Loucy (cell line): ENCODE results near the gene CPSF4.
A peak's percentile ranks its signal among the peaks of the same experiment; 100 is the strongest.

Experiments used
- H2AFZ ChIP-seq: fragments of 200-600 bp; sonication (generic); 2 replicates; pipeline ENCODE4 v1.6.0; 2016; ENCODE audit warnings: antibody characterized with exemption, mild to moderate bottlenecking, low read length, moderate library complexity
- H3F3A ChIP-seq: fragments of 200-600 bp; 2 replicates; pipeline ENCODE4 v1.6.0; 2016; ENCODE audit warnings: antibody characterized with exemption, low read depth, mild to moderate bottlenecking
- H3K27me3 ChIP-seq: fragments of 200-600 bp; sonication (generic); 2 replicates; pipeline ENCODE4 v1.6.1; 2014; ENCODE audit warnings: low read length, mild to moderate bottlenecking; ENCODE audit not compliant: insufficient read depth, poor library complexity, severe bottlenecking
- H3K36me3 ChIP-seq: fragments of 200-600 bp; sonication (generic); 2 replicates; pipeline ENCODE4 v1.6.1; 2016; ENCODE audit warnings: low read length; ENCODE audit not compliant: insufficient read depth
- H3K4me1 ChIP-seq: fragments of 200-600 bp; sonication (generic); 2 replicates; pipeline ENCODE4 v1.5.1; 2014; ENCODE audit warnings: low read length, mild to moderate bottlenecking; ENCODE audit not compliant: insufficient read depth, poor library complexity, severe bottlenecking
- H3K4me2 ChIP-seq: fragments of 200-600 bp; sonication (generic); 2 replicates; pipeline ENCODE4 v1.6.0; 2014; ENCODE audit warnings: antibody characterized with exemption, low read length, low read depth, mild to moderate bottlenecking; ENCODE audit not compliant: poor library complexity, severe bottlenecking
- H3K4me3 ChIP-seq: fragments of 200-600 bp; sonication (generic); 2 replicates; pipeline ENCODE4 v1.5.1; 2014; ENCODE audit warnings: low read length, mild to moderate bottlenecking, mixed read lengths; ENCODE audit not compliant: poor library complexity, severe bottlenecking
- H3K79me2 ChIP-seq: fragments of 200-600 bp; sonication (generic); 2 replicates; pipeline ENCODE4 v1.6.1; 2014; ENCODE audit warnings: low read length; ENCODE audit not compliant: insufficient read depth
- H3K9ac ChIP-seq: fragments of 200-600 bp; sonication (generic); 2 replicates; pipeline ENCODE4 v1.6.0; 2014; ENCODE audit warnings: mild to moderate bottlenecking, low read depth, low read length, moderate library complexity; ENCODE audit not compliant: poor library complexity, severe bottlenecking
- H3K9me2 ChIP-seq: fragments of 200-600 bp; sonication (generic); replicated peaks from 2 replicates; pipeline ENCODE4 v1.6.1; 2016; ENCODE audit warnings: low read depth, low read length, mixed read lengths
- H3K9me3 ChIP-seq: fragments of 200-600 bp; sonication (generic); 2 replicates; pipeline ENCODE4 v1.6.1; 2014; ENCODE audit warnings: mild to moderate bottlenecking, antibody characterized with exemption, low read length, low read depth; ENCODE audit not compliant: insufficient read depth
- H4K20me1 ChIP-seq: fragments of 200-600 bp; sonication (generic); 2 replicates; pipeline ENCODE4 v1.6.0; 2014; ENCODE audit warnings: antibody characterized with exemption, low read length, mild to moderate bottlenecking; ENCODE audit not compliant: insufficient read depth, poor library complexity, severe bottlenecking
- EZH2phosphoT487 ChIP-seq: fragments of 200-600 bp; IDR thresholded peaks from 2 replicates; pipeline ENCODE4 v1.6.1; 2018; ENCODE audit warnings: antibody characterized with exemption, mild to moderate bottlenecking, moderate library complexity, borderline replicate concordance
- TF ChIP-seq, protein P1 (sequence below): fragments of 200-600 bp; sonication (generic); conservative IDR thresholded peaks from 2 replicates; pipeline ENCODE4 v1.5.1; 2014; ENCODE audit warnings: mild to moderate bottlenecking, antibody characterized with exemption, low read length

CPSF4 gene

GRCh38 chr7:99504281-99504602 lies 65.5 kb downstream of the CPSF4 start:
- Histone ChIP-seq H3K4me3 (peak overlapping the region; percentile 84), H3F3A (no peaks in the 10 kb centered on the region), H3K4me2 (peak overlapping the region; percentile 94), H3K36me3 (no peaks in the 10 kb centered on the region), H3K4me1 (peaks cover 14% of the 10 kb centered on the region), H3K9ac (peak overlapping the region; percentile 87), H3K9me2 (no peaks in the 10 kb centered on the region), H3K27me3 (no peaks in the 10 kb centered on the region), H2AFZ (peak overlapping the region; percentile 85), H3K79me2 (peaks cover 52% of the 10 kb centered on the region), H4K20me1 (peaks cover 18% of the 10 kb centered on the region), H3K9me3 (no peaks in the 10 kb centered on the region)
- TF ChIP-seq, protein P1, sequence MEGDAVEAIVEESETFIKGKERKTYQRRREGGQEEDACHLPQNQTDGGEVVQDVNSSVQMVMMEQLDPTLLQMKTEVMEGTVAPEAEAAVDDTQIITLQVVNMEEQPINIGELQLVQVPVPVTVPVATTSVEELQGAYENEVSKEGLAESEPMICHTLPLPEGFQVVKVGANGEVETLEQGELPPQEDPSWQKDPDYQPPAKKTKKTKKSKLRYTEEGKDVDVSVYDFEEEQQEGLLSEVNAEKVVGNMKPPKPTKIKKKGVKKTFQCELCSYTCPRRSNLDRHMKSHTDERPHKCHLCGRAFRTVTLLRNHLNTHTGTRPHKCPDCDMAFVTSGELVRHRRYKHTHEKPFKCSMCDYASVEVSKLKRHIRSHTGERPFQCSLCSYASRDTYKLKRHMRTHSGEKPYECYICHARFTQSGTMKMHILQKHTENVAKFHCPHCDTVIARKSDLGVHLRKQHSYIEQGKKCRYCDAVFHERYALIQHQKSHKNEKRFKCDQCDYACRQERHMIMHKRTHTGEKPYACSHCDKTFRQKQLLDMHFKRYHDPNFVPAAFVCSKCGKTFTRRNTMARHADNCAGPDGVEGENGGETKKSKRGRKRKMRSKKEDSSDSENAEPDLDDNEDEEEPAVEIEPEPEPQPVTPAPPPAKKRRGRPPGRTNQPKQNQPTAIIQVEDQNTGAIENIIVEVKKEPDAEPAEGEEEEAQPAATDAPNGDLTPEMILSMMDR, result no peak
- no peak for TF ChIP-seq EZH2phosphoT487

- Histone ChIP-seq H3K79me2 (peaks cover 52% of the 10 kb centered on the region), H2AFZ (peak within 1 kb of the TSS; percentile 85), H3K4me2 (peak within 1 kb of the TSS; percentile 94)
Measured at GRCh38 chr7:99504603-99505323, 66.0 kb downstream of the CPSF4 start, which contains the start of gene ZKSCAN5. ZKSCAN5 (plus strand) TSS chr7:99504662; CDS start chr7:99506045, 1,383 bp downstream.

GRCh38 chr7:99505324-99505662 lies 66.5 kb downstream of the CPSF4 start:
- Histone ChIP-seq H4K20me1 (peaks cover 13% of the 10 kb centered on the region), H3K4me1 (peaks cover 18% of the 10 kb centered on the region), H3K9me2 (no peaks in the 10 kb centered on the region), H3K4me2 (peak overlapping the region; percentile 94), H3K27me3 (no peaks in the 10 kb centered on the region), H3K4me3 (peak overlapping the region; percentile 84), H2AFZ (peak overlapping the region; percentile 85; the same call in 1 of the 2 replicates), H3K79me2 (peaks cover 51% of the 10 kb centered on the region), H3K36me3 (no peaks in the 10 kb centered on the region), H3F3A (no peaks in the 10 kb centered on the region), H3K9ac (peak overlapping the region; percentile 87), H3K9me3 (no peaks in the 10 kb centered on the region)
- TF ChIP-seq EZH2phosphoT487, result no peak
- TF ChIP-seq, protein P1, result no peak

More at GRCh38 chr7:99504603-99505323, 66.0 kb downstream of the CPSF4 start, which contains the start of gene ZKSCAN5:
- no peaks in the 10 kb centered on the region for H3K27me3 ChIP-seq
- H3K4me3 ChIP-seq, result peak within 1 kb of the TSS; percentile 84
- H3K9me2 ChIP-seq, result no peaks in the 10 kb centered on the region
- H3K9ac ChIP-seq, result peak within 1 kb of the TSS; percentile 87
- no peaks in the 10 kb centered on the region for H3F3A ChIP-seq
- peaks cover 13% of the 10 kb centered on the region for H4K20me1 ChIP-seq
- H3K36me3 ChIP-seq, result no peaks in the 10 kb centered on the region
- TF ChIP-seq EZH2phosphoT487, result no peak
- TF ChIP-seq, protein P1, result no peak
- no peaks in the 10 kb centered on the region for H3K9me3 ChIP-seq
- H3K4me1 ChIP-seq, result peaks cover 17% of the 10 kb centered on the region
